Measurements from ENCODE around the gene KRT79.

- TF ChIP-seq EZH2 (IDR thresholded peaks at IDR 0.05; ENCODE audit: borderline replicate concordance, low read length) (no peak), CTCF (IDR thresholded peaks at IDR 0.05; ENCODE audit: low read length) (no peak)
Measured at GRCh38 chr12:52796839-52797528, 37.1 kb downstream of the KRT79 start.

Measured in OCI-LY1 (cell line).